HEK293 (cell line): ENCODE measurements around the gene AKAP6.

Experiments
- CTCF ChIA-PET: fragments of 350-600 bp; formaldehyde crosslinking; extraction: SDS; loops from one replicate; lab custom pipeline; 2021; ENCODE audit warnings: antibody characterized with exemption; lab: Yijun Ruan, JAX
- POLR2A ChIA-PET: fragments of 300-600 bp; formaldehyde crosslinking; extraction: SDS; loops from one replicate; lab custom pipeline; 2020; ENCODE audit warnings: antibody characterized with exemption, inconsistent platforms; lab: Yijun Ruan, JAX
- H3K27ac ChIP-seq: fragments of 200-500 bp; sonication (Bioruptor generic); 2 replicates; pipeline ENCODE4 v1.5.1; 2014; ENCODE audit warnings: low read depth, low read length, control low read depth, inconsistent platforms; ENCODE audit errors: extremely low read depth
- H3K36me3 ChIP-seq, 2 experiments: fragments of 200-500 bp in 1 of 2; sonication (Bioruptor generic) in 1 of 2; 1 replicate in 1 of 2; 2 replicates in 1 of 2; pipeline ENCODE4 v1.5.1; 2014 to 2017; ENCODE audit warnings: inconsistent platforms in 2 of 2, low read length in 2 of 2; ENCODE audit not compliant: control insufficient read depth in 2 of 2, insufficient read depth in 1 of 2
- H3K4me1 ChIP-seq: fragments of 200-500 bp; sonication (Bioruptor generic); 2 replicates; pipeline ENCODE4 v1.5.1; 2014; ENCODE audit warnings: mild to moderate bottlenecking, low read length, inconsistent platforms; ENCODE audit not compliant: control insufficient read depth, insufficient read depth
- H3K4me3 ChIP-seq: 2 replicates; pipeline ENCODE4 v1.5.1; 2011; ENCODE audit warnings: low read depth, mild to moderate bottlenecking, control low read depth, low read length, moderate library complexity
- H3K9me3 ChIP-seq: fragments of 200-500 bp; sonication (Bioruptor generic); 2 replicates; pipeline ENCODE4 v1.5.1; 2014; ENCODE audit warnings: low read depth, low read length, inconsistent platforms; ENCODE audit not compliant: control insufficient read depth, insufficient read depth
- KLF7 ChIP-seq: fragments of 450-650 bp; formaldehyde crosslinking; IDR thresholded peaks from 2 replicates; pipeline ENCODE4 v1.5.1; 2016; ENCODE audit warnings: missing biosample characterization, missing genetic modification characterization, borderline replicate concordance
- SP3 ChIP-seq: fragments of 450-650 bp; formaldehyde crosslinking; IDR thresholded peaks from 2 replicates; pipeline ENCODE4 v1.5.1; 2016; ENCODE audit warnings: missing biosample characterization, missing genetic modification characterization
- SP7 ChIP-seq: fragments of 450-650 bp; formaldehyde crosslinking; IDR thresholded peaks from 2 replicates; pipeline ENCODE4 v1.5.1; 2016; ENCODE audit warnings: missing biosample characterization, missing genetic modification characterization
- TCF7L2 ChIP-seq: IDR thresholded peaks from 2 replicates; pipeline ENCODE4 v1.6.1; 2011; ENCODE audit warnings: low read depth, mild to moderate bottlenecking, inconsistent platforms, low read length, moderate library complexity, borderline replicate concordance
- ZBTB1 ChIP-seq: fragments of 450-650 bp; formaldehyde crosslinking; IDR thresholded peaks from 2 replicates; pipeline ENCODE4 v1.5.1; 2016; ENCODE audit warnings: missing biosample characterization, missing genetic modification characterization
- ZBTB11 ChIP-seq: fragments of 450-650 bp; formaldehyde crosslinking; conservative IDR thresholded peaks from 2 replicates; pipeline ENCODE4 v1.5.1; 2016; ENCODE audit warnings: low read depth, missing biosample characterization, missing genetic modification characterization
- ZBTB17 ChIP-seq: fragments of 450-650 bp; formaldehyde crosslinking; IDR thresholded peaks from 2 replicates; pipeline ENCODE4 v1.5.1; 2016; ENCODE audit warnings: missing biosample characterization, missing genetic modification characterization
- ZBTB44 ChIP-seq: fragments of 450-650 bp; IDR thresholded peaks from 2 replicates; pipeline ENCODE4 v1.5.1; 2018; ENCODE audit warnings: missing biosample characterization, mild to moderate bottlenecking, missing genetic modification characterization
- ZNF112 ChIP-seq: fragments of 450-650 bp; formaldehyde crosslinking; IDR thresholded peaks from 2 replicates; pipeline ENCODE4 v1.5.0; 2017; ENCODE audit warnings: missing biosample characterization, missing genetic modification characterization
- ZNF175 ChIP-seq: fragments of 450-650 bp; formaldehyde crosslinking; IDR thresholded peaks from 2 replicates; pipeline ENCODE4 v1.5.1; 2016; ENCODE audit warnings: missing biosample characterization, missing genetic modification characterization
- ZNF211 ChIP-seq: fragments of 450-650 bp; formaldehyde crosslinking; IDR thresholded peaks from 2 replicates; pipeline ENCODE4 v1.5.1; 2016; ENCODE audit warnings: low read depth, missing biosample characterization, missing genetic modification characterization
- ZNF214 ChIP-seq: fragments of 450-650 bp; formaldehyde crosslinking; IDR thresholded peaks from 2 replicates; pipeline ENCODE4 v1.5.1; 2017; ENCODE audit warnings: missing biosample characterization, mild to moderate bottlenecking, missing genetic modification characterization, borderline replicate concordance
- ZNF677 ChIP-seq: fragments of 450-650 bp; IDR thresholded peaks from 2 replicates; pipeline ENCODE4 v1.5.0; 2018; ENCODE audit warnings: missing biosample characterization, mild to moderate bottlenecking, missing genetic modification characterization, moderate library complexity
- ZNF747 ChIP-seq: fragments of 450-650 bp; formaldehyde crosslinking; IDR thresholded peaks from 2 replicates; pipeline ENCODE4 v1.5.1; 2016; ENCODE audit warnings: missing biosample characterization, missing genetic modification characterization
- ZNF777 ChIP-seq: fragments of 450-650 bp; formaldehyde crosslinking; IDR thresholded peaks from 2 replicates; pipeline ENCODE4 v1.5.1; 2017; ENCODE audit warnings: missing biosample characterization, missing genetic modification characterization, borderline replicate concordance
- ZNF830 ChIP-seq: fragments of 450-650 bp; IDR thresholded peaks from 2 replicates; pipeline ENCODE4 v1.5.0; 2018; ENCODE audit warnings: missing biosample characterization, missing genetic modification characterization, low read depth, mild to moderate bottlenecking, moderate library complexity
- TF ChIP-seq, protein P1 (sequence below): fragments of 450-650 bp; formaldehyde crosslinking; IDR thresholded peaks from 2 replicates; pipeline ENCODE4; 2016; ENCODE audit warnings: missing biosample characterization, missing genetic modification characterization
- TF ChIP-seq, protein P2 (sequence below): fragments of 450-650 bp; formaldehyde crosslinking; IDR thresholded peaks from 2 replicates; pipeline ENCODE4 v1.5.1; 2016; ENCODE audit warnings: missing biosample characterization, missing genetic modification characterization, borderline replicate concordance
- TF ChIP-seq, protein P3 (sequence below): fragments of 450-650 bp; formaldehyde crosslinking; IDR thresholded peaks from 2 replicates; pipeline ENCODE4 v1.5.1; 2016; ENCODE audit warnings: missing biosample characterization, missing genetic modification characterization

The AKAP6 gene

GRCh38 chr14:32694795-32695449 is 365.8 kb downstream of the AKAP6 start:
- no peaks in the 10 kb centered on the region for H3K36me3 ChIP-seq
- no peaks in the 10 kb centered on the region; the same call in 1 of the 2 replicates for H3K4me1 ChIP-seq
- TF ChIP-seq ZNF112 (tag by site-specific recombination) (no peak), ZNF211 (no peak), ZNF677 (tag by site-specific recombination) (no peak), ZBTB44 (tag by site-specific recombination) (no peak), SP7 (tag by site-specific recombination) (no peak)
- TF ChIP-seq, protein P1, sequence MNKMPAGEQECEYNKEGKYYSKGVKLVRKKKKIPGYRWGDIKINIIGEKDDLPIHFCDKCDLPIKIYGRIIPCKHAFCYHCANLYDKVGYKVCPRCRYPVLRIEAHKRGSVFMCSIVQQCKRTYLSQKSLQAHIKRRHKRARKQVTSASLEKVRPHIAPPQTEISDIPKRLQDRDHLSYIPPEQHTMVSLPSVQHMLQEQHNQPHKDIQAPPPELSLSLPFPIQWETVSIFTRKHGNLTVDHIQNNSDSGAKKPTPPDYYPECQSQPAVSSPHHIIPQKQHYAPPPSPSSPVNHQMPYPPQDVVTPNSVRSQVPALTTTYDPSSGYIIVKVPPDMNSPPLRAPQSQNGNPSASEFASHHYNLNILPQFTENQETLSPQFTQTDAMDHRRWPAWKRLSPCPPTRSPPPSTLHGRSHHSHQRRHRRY (tag by site-specific recombination) = no peak
- TF ChIP-seq, protein P2, sequence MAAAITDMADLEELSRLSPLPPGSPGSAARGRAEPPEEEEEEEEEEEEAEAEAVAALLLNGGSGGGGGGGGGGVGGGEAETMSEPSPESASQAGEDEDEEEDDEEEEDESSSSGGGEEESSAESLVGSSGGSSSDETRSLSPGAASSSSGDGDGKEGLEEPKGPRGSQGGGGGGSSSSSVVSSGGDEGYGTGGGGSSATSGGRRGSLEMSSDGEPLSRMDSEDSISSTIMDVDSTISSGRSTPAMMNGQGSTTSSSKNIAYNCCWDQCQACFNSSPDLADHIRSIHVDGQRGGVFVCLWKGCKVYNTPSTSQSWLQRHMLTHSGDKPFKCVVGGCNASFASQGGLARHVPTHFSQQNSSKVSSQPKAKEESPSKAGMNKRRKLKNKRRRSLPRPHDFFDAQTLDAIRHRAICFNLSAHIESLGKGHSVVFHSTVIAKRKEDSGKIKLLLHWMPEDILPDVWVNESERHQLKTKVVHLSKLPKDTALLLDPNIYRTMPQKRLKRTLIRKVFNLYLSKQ (tag by site-specific recombination) = no peak
- H3K27ac ChIP-seq = no peak overlapping the region
- CTCF ChIA-PET = no interaction called here
- no peaks in the 10 kb centered on the region; the same call in 1 of the 2 replicates for H3K9me3 ChIP-seq
- POLR2A ChIA-PET = no interaction called here
- no peak overlapping the region for H3K4me3 ChIP-seq

DNA sequence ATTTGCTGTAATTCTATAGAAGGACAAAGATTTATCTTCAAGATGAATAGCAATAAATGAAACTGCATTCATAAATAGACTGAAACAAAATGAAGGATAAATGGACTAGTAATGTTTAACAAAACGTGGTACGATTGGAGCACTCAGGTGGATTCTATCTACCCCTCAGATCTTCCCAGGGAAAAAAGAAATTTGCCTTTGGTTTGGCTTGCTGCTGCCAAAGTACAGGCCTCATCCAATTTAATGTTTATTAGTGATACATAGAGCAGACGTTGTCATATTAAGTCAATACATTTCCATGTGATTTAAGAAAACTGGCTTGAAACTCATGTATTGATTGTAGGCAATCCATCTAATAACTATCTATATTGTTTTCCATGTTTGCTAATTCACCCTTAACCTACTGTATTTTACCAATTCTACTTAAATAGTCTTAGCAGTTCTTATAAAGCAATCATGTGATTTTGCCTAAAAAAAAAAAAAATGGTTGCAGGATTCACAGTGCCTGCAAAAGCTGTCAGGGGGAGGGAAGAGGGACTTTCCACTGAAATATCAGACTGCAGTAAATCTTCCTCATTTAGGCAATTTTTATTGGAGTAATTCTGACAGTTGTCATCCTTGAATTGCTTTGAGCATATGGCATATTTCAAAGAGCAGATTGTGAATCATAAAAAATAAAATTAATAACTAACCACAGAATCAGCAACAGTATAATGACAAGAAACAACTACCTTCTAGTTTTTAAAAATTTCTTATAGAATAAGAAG is 367.4 kb downstream of the AKAP6 start:
- H3K36me3 ChIP-seq = no peaks in the 10 kb centered on the region
- no peak overlapping the region for H3K4me3 ChIP-seq
- H3K27ac ChIP-seq = no peak overlapping the region
- TF ChIP-seq ZNF175 (no peak), ZBTB1 (tag by site-specific recombination) (no peak), ZNF214 (tag by site-specific recombination) (no peak), TCF7L2 (no peak)
- TF ChIP-seq, protein P3, sequence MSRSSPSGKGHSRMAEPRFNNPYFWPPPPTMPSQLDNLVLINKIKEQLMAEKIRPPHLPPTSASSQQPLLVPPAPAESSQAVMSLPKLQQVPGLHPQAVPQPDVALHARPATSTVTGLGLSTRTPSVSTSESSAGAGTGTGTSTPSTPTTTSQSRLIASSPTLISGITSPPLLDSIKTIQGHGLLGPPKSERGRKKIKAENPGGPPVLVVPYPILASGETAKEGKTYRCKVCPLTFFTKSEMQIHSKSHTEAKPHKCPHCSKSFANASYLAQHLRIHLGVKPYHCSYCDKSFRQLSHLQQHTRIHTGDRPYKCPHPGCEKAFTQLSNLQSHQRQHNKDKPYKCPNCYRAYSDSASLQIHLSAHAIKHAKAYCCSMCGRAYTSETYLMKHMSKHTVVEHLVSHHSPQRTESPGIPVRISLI (tag by site-specific recombination) = no peak
- CTCF ChIA-PET = interaction anchor here (0.6 to 0.7 kb wide), 2 partner anchors 44 to 1605 kb away, joined by 3 to 5 read pairs; no protein-coding TSS in a partner anchor
- H3K4me1 ChIP-seq = no peaks in the 10 kb centered on the region; the same call in 1 of the 2 replicates
- POLR2A ChIA-PET = no interaction called here
- no peaks in the 10 kb centered on the region; the same call in 1 of the 2 replicates for H3K9me3 ChIP-seq

GRCh38 chr14:32697114-32697513 is 368.0 kb downstream of the AKAP6 start:
- CTCF ChIA-PET = interaction anchor here (0.7 kb wide), 1 partner anchor 44 kb away, joined by 5 read pairs; no protein-coding TSS in a partner anchor
- TF ChIP-seq ZBTB11 (tag by site-specific recombination) (no peak), ZBTB17 (tag by site-specific recombination) (no peak), SP3 (tag by site-specific recombination) (no peak), KLF7 (no peak), ZNF830 (tag by site-specific recombination) (no peak), ZNF777 (tag by site-specific recombination) (no peak), ZNF747 (tag by site-specific recombination) (no peak)

More at GRCh38 chr14:32697114-32697513, 368.0 kb downstream of the AKAP6 start:
- H3K4me3 ChIP-seq = no peak overlapping the region
- H3K4me1 ChIP-seq = no peaks in the 10 kb centered on the region; the same call in 1 of the 2 replicates
- no peaks in the 10 kb centered on the region; the same call in 1 of the 2 replicates for H3K9me3 ChIP-seq
- no peak overlapping the region for H3K27ac ChIP-seq
- no peaks in the 10 kb centered on the region for H3K36me3 ChIP-seq
- POLR2A ChIA-PET = no interaction called here
